ENCODE data around the gene USP48.

USP48 gene

GRCh38 chr1:21643624-21644023, 139.3 kb downstream of the USP48 start:
- DNase-seq (ENCODE audit: low read depth) = no peak
- no peak for TF ChIP-seq CTCF (IDR thresholded peaks at IDR 0.05; ENCODE audit: control insufficient read depth, extremely low read depth, insufficient read depth)
- no peak overlapping the region for H3K4me3 ChIP-seq (ENCODE audit: low read depth, low read length)

- no peak for DNase-seq (ENCODE audit: low read depth)
- no peak for TF ChIP-seq CTCF (IDR thresholded peaks at IDR 0.05; ENCODE audit: control insufficient read depth, extremely low read depth, insufficient read depth)
These were observed 140.8 kb downstream of the USP48 start for GRCh38 chr1:21641967-21642739.

GRCh38 chr1:21641537-21641936, 141.4 kb downstream of the USP48 start:
- no peak for TF ChIP-seq CTCF (IDR thresholded peaks at IDR 0.05; ENCODE audit: control insufficient read depth, extremely low read depth, insufficient read depth)
- H3K4me3 ChIP-seq (ENCODE audit: low read depth, low read length) = no peak overlapping the region
- DNase-seq (ENCODE audit: low read depth) = no peak

More at GRCh38 chr1:21641967-21642739, 140.8 kb downstream of the USP48 start:
- no peak overlapping the region for H3K4me3 ChIP-seq (ENCODE audit: low read depth, low read length)

GRCh38 chr1:21641076-21641475, 141.9 kb downstream of the USP48 start:
- no peak overlapping the region for H3K4me3 ChIP-seq (ENCODE audit: low read depth, low read length)
- DNase-seq (ENCODE audit: low read depth) = no peak
- no peak for TF ChIP-seq CTCF (IDR thresholded peaks at IDR 0.05; ENCODE audit: control insufficient read depth, extremely low read depth, insufficient read depth)

- H3K4me3 ChIP-seq (ENCODE audit: low read depth, low read length) = no peak overlapping the region
- DNase-seq (ENCODE audit: low read depth) = no peak
- TF ChIP-seq CTCF (IDR thresholded peaks at IDR 0.05; ENCODE audit: control insufficient read depth, extremely low read depth, insufficient read depth) = no peak
These were observed 142.3 kb downstream of the USP48 start for GRCh38 chr1:21640653-21641052.

GRCh38 chr1:21639594-21640041, 143.3 kb downstream of the USP48 start:
- no peak for TF ChIP-seq CTCF (IDR thresholded peaks at IDR 0.05; ENCODE audit: control insufficient read depth, extremely low read depth, insufficient read depth)
- DNase-seq (ENCODE audit: low read depth) = no peak
- no peak overlapping the region for H3K4me3 ChIP-seq (ENCODE audit: low read depth, low read length)
